Body of pancreas (tissue), 4 donors: ENCODE measurements around the gene OR5B17.

ENCODE experiments used
- POLR2A ChIP-seq, 3 donors: fragments of 450-650 bp; IDR thresholded peaks; one replicate each; pipeline ENCODE4 v1.6.1; 2016; ENCODE audit warnings: antibody characterized with exemption in 3 of 3, mild to moderate bottlenecking in 2 of 3
- TF ChIP-seq, protein P1 (sequence below), 7 experiments: fragments of 450-650 bp in 4 of 7; fragments of 200-600 bp in 3 of 7; sonication (generic) in 3 of 7; IDR thresholded peaks; one replicate each; pipeline ENCODE4 v1.5.1; 2016 to 2019; ENCODE audit warnings: antibody characterized with exemption in 7 of 7

GRCh38 chr11:58334708-58335107 lies 24.2 kb downstream of the OR5B17 start:
- no peak for TF ChIP-seq POLR2A (IDR thresholded peaks at IDR 0.05)
- TF ChIP-seq, protein P1, sequence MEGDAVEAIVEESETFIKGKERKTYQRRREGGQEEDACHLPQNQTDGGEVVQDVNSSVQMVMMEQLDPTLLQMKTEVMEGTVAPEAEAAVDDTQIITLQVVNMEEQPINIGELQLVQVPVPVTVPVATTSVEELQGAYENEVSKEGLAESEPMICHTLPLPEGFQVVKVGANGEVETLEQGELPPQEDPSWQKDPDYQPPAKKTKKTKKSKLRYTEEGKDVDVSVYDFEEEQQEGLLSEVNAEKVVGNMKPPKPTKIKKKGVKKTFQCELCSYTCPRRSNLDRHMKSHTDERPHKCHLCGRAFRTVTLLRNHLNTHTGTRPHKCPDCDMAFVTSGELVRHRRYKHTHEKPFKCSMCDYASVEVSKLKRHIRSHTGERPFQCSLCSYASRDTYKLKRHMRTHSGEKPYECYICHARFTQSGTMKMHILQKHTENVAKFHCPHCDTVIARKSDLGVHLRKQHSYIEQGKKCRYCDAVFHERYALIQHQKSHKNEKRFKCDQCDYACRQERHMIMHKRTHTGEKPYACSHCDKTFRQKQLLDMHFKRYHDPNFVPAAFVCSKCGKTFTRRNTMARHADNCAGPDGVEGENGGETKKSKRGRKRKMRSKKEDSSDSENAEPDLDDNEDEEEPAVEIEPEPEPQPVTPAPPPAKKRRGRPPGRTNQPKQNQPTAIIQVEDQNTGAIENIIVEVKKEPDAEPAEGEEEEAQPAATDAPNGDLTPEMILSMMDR (IDR thresholded peaks at IDR 0.05): no peak
